GM12878 (cell line): ENCODE data around the gene C1QL2. TPM values are rescaled to one million over a fixed set of nuclear protein-coding genes. Genes with fewer than 3 reads are reported as not detected.

ENCODE experiments used
- ATAC-seq: fragments of 200-7000 bp; cut with Tn5 transposase; 3 replicates; pipeline ENCODE4 v1.9.1; 2020; ENCODE audit warnings: mild to moderate bottlenecking, moderate library complexity
- BruUV-seq: library from RNA; stranded (reverse); fragments of 400-500 nt; replicated peaks from 2 replicates; lab custom pipeline; 2021; lab: Mats Ljungman, UMichigan
- CTCF ChIA-PET: fragments of 300-600 bp; sonication (Branson Sonifier 250); formaldehyde crosslinking; extraction: SDS; loops from one replicate; lab custom pipeline; 2021; ENCODE audit warnings: inconsistent platforms; lab: Yijun Ruan, JAX
- POLR2A ChIA-PET: fragments of 350-600 bp; formaldehyde crosslinking; extraction: SDS; loops from one replicate; lab custom pipeline; 2021; ENCODE audit warnings: inconsistent platforms; lab: Charles Lee
- RAD21 ChIA-PET: fragments of 300-600 bp; sonication (Branson Sonifier 250); formaldehyde crosslinking; loops from one replicate; lab custom pipeline; 2023; ENCODE audit warnings: antibody characterized with exemption; ENCODE audit not compliant: unreplicated experiment; lab: Charles Lee
- SMC1A ChIA-PET: fragments of 300-600 bp; sonication (Branson Sonifier 250); formaldehyde crosslinking; loops from one replicate; lab custom pipeline; 2023; ENCODE audit not compliant: unreplicated experiment, uncharacterized antibody; lab: Charles Lee
- DNase-seq: peaks from one replicate; pipeline ENCODE4 v3.0.0-alpha.2; 2011; ENCODE audit warnings: low read depth, low spot score
- FAIRE-seq: peaks from 3 replicates; lab custom pipeline; 2011; peaks lifted over from hg19 to GRCh38; lab: Jason Lieb, UNC
- H2AFZ ChIP-seq: 2 replicates; pipeline ENCODE4 v1.6.0; 2011; ENCODE audit warnings: low read depth, low read length, control low read depth; ENCODE audit not compliant: control insufficient read depth
- H3K27ac ChIP-seq: 2 replicates; pipeline ENCODE4 v1.5.1; 2011; ENCODE audit warnings: control low read depth; ENCODE audit not compliant: control insufficient read depth, insufficient read depth
- H3K27me3 ChIP-seq, 2 experiments: replicated peaks in 1 of 2; 2 replicates each; pipeline versions ENCODE4 v1.6.0 to v1.6.1; 2011; ENCODE audit warnings: low read length in 1 of 2; ENCODE audit not compliant: control insufficient read depth in 2 of 2, insufficient read depth in 2 of 2
- H3K36me3 ChIP-seq, 2 experiments: 2 replicates each; pipeline ENCODE4 v1.5.1; 2011; ENCODE audit warnings: low read length in 1 of 2; ENCODE audit not compliant: control insufficient read depth in 2 of 2, insufficient read depth in 2 of 2
- H3K4me1 ChIP-seq: 2 replicates; pipeline ENCODE4 v1.6.1; 2011; ENCODE audit warnings: mild to moderate bottlenecking, low read length, moderate library complexity, mixed read lengths; ENCODE audit not compliant: control insufficient read depth, insufficient read depth
- H3K4me2 ChIP-seq: 2 replicates; pipeline ENCODE4 v1.6.0; 2011; ENCODE audit warnings: control low read depth; ENCODE audit not compliant: control insufficient read depth, insufficient read depth
- H3K4me3 ChIP-seq: fragments of 200-600 bp; sonication (generic); 2 replicates; pipeline ENCODE4 v1.5.1; 2016
- H3K79me2 ChIP-seq: 2 replicates; pipeline ENCODE4 v1.6.0; 2011; ENCODE audit warnings: low read length; ENCODE audit not compliant: control insufficient read depth, insufficient read depth
- H3K9ac ChIP-seq: 2 replicates; pipeline ENCODE4 v1.8.0; 2011; ENCODE audit warnings: low read length, control low read depth, mixed read lengths; ENCODE audit not compliant: control insufficient read depth, insufficient read depth
- H3K9me3 ChIP-seq: replicated peaks from 3 replicates; pipeline ENCODE4 v1.5.1; 2011; ENCODE audit warnings: mild to moderate bottlenecking, low read length; ENCODE audit not compliant: control insufficient read depth, insufficient read depth
- H4K20me1 ChIP-seq: 2 replicates; pipeline ENCODE4 v1.6.0; 2011; ENCODE audit not compliant: control insufficient read depth, insufficient read depth
- ATF7 ChIP-seq: fragments of 450-650 bp; IDR thresholded peaks from 2 replicates; pipeline ENCODE4 v1.6.1; 2016; ENCODE audit warnings: low read depth, mild to moderate bottlenecking
- CHD1 ChIP-seq: IDR thresholded peaks from 2 replicates; pipeline ENCODE4 v1.6.1; 2012; ENCODE audit warnings: low read depth, low read length, improper control_type of control experiment
- CHD4 ChIP-seq: fragments of 200-600 bp; sonication (generic); IDR thresholded peaks from 2 replicates; pipeline ENCODE4 v1.6.1; 2016; ENCODE audit warnings: mild to moderate bottlenecking
- CREB1 ChIP-seq: IDR thresholded peaks from 2 replicates; pipeline ENCODE4 v1.6.1; 2012; ENCODE audit warnings: low read depth, mild to moderate bottlenecking, inconsistent platforms
- KDM1A ChIP-seq: fragments of 200-600 bp; sonication (generic); IDR thresholded peaks from 2 replicates; pipeline ENCODE4 v1.6.1; 2016; ENCODE audit warnings: borderline replicate concordance
- MLLT1 ChIP-seq: fragments of 450-650 bp; IDR thresholded peaks from 2 replicates; pipeline ENCODE4 v1.6.1; 2016; ENCODE audit warnings: mild to moderate bottlenecking
- RCOR1 ChIP-seq: conservative IDR thresholded peaks from 2 replicates; pipeline ENCODE4 v1.6.1; 2012; ENCODE audit warnings: low read depth, low read length, improper control_type of control experiment
- RUNX3 ChIP-seq: IDR thresholded peaks from 2 replicates; pipeline ENCODE4 v1.6.1; 2012; ENCODE audit warnings: low read length, inconsistent platforms
- SKIL ChIP-seq: fragments of 450-650 bp; IDR thresholded peaks from 2 replicates; pipeline ENCODE4 v1.6.1; 2017; ENCODE audit warnings: mild to moderate bottlenecking, low read depth, inconsistent platforms; ENCODE audit not compliant: poor library complexity, severe bottlenecking
- SP1 ChIP-seq: IDR thresholded peaks from one replicate; pipeline ENCODE4 v1.6.1; 2011; ENCODE audit warnings: low read depth, low read length
- WRNIP1 ChIP-seq: IDR thresholded peaks from 2 replicates; pipeline ENCODE4 v1.6.1; 2011; ENCODE audit warnings: low read depth, low read length, improper control_type of control experiment, borderline replicate concordance
- WGBS: methylation state at CpG from one replicate; pipeline ENCODE4 v1.1.6; 2016; ENCODE audit warnings: low lambda C conversion rate; ENCODE audit not compliant: insufficient replicate concordance, insufficient coverage; ENCODE audit errors: missing lambda C conversion rate; 5-methylcytosine and 5-hydroxymethylcytosine counted together
- in situ Hi-C: fragments of 300-500 bp; cut with MboI; formaldehyde crosslinking; loops from 9 replicates; pipeline ENCODE4 v1.14.3; 2018; ENCODE audit warnings: mixed read lengths
- intact Hi-C: fragments of 100-400 bp; cut with micrococcal nuclease; formaldehyde crosslinking; loops from one replicate; pipeline ENCODE4 v1.14.2; 2022; ENCODE audit not compliant: unreplicated experiment
- polyA plus RNA-seq, 11 experiments: library from polyadenylated mRNA; depleted of rRNA in 4 of 11; unstranded in 6 of 11; stranded (reverse) in 5 of 11; fragments of >200 nt; fragmentation: Nextera tagmentation in 4 of 11; fragmentation: Illumina TruSeq in 1 of 11; extraction: Ambion mirVana in 4 of 11; extraction: Trizol in 1 of 11; gene quantifications; 1 replicate in 1 of 11; 2 replicates in 10 of 11; pipeline versions ENCODE4 v1.2.1 to v1.2.3, GENCODE V29; 2011 to 2016; ENCODE audit warnings: inconsistent platforms in 2 of 11, missing spikeins in 2 of 11, low read depth in 1 of 11
- total RNA-seq, 4 experiments: library from RNA; depleted of rRNA in 3 of 4; stranded (reverse); fragments of >200 nt in 3 of 4; fragmentation: Illumina TruSeq in 1 of 4; extraction: Trizol in 1 of 4; gene quantifications; 2 replicates each; pipeline versions ENCODE4 v1.2.1 to v1.2.3, GENCODE V29; 2013 to 2021
- TF ChIP-seq, protein P1 (sequence below): IDR thresholded peaks from 2 replicates; pipeline ENCODE4 v1.6.1; 2012; ENCODE audit warnings: improper control_type of control experiment, low read depth, low read length; ENCODE audit not compliant: insufficient replicate concordance
- TF ChIP-seq, protein P2 (sequence below), 3 experiments: IDR thresholded peaks in 2 of 3; conservative IDR thresholded peaks in 1 of 3; 2 replicates each; pipeline ENCODE4 v1.5.1; 2011; ENCODE audit warnings: low read depth in 3 of 3, low read length in 3 of 3, mild to moderate bottlenecking in 3 of 3, control low read depth in 2 of 3, moderate library complexity in 2 of 3, inconsistent platforms in 1 of 3, mixed read lengths in 1 of 3; ENCODE audit not compliant: control insufficient read depth in 2 of 3, insufficient read depth in 1 of 3; ENCODE audit errors: extremely low read depth in 1 of 3

C1QL2 gene
- total and polyA plus RNA-seq, 10 of the 15 experiments (the other 5 are each of a cell fraction or from before 2014, with no cell fraction given), result not detected

GRCh38 chr2:119206201-119206600, 47.6 kb upstream of the C1QL2 start:
- H2AFZ ChIP-seq, result no peak overlapping the region
- ATAC-seq, result no peak
- intact Hi-C loops (no loop called here), in situ Hi-C loops (no loop called here)
- WGBS, result 40% methylated on average over 2 of the region's 2 CpGs
- no peak for FAIRE-seq
- no peak overlapping the region for H3K9ac ChIP-seq
- no peaks in the 10 kb centered on the region for H3K79me2 ChIP-seq
- ChIA-PET CTCF (no interaction called here), POLR2A (no interaction called here), RAD21 (no interaction called here), SMC1A (no interaction called here)
- no peak overlapping the region for H3K27ac ChIP-seq
- TF ChIP-seq SP1 (no peak), KDM1A (no peak), ATF7 (no peak), SKIL (no peak), RUNX3 (no peak), CREB1 (no peak), WRNIP1 (no peak), CHD1 (no peak), MLLT1 (no peak), CHD4 (no peak), RCOR1 (no peak)
- TF ChIP-seq, protein P1, sequence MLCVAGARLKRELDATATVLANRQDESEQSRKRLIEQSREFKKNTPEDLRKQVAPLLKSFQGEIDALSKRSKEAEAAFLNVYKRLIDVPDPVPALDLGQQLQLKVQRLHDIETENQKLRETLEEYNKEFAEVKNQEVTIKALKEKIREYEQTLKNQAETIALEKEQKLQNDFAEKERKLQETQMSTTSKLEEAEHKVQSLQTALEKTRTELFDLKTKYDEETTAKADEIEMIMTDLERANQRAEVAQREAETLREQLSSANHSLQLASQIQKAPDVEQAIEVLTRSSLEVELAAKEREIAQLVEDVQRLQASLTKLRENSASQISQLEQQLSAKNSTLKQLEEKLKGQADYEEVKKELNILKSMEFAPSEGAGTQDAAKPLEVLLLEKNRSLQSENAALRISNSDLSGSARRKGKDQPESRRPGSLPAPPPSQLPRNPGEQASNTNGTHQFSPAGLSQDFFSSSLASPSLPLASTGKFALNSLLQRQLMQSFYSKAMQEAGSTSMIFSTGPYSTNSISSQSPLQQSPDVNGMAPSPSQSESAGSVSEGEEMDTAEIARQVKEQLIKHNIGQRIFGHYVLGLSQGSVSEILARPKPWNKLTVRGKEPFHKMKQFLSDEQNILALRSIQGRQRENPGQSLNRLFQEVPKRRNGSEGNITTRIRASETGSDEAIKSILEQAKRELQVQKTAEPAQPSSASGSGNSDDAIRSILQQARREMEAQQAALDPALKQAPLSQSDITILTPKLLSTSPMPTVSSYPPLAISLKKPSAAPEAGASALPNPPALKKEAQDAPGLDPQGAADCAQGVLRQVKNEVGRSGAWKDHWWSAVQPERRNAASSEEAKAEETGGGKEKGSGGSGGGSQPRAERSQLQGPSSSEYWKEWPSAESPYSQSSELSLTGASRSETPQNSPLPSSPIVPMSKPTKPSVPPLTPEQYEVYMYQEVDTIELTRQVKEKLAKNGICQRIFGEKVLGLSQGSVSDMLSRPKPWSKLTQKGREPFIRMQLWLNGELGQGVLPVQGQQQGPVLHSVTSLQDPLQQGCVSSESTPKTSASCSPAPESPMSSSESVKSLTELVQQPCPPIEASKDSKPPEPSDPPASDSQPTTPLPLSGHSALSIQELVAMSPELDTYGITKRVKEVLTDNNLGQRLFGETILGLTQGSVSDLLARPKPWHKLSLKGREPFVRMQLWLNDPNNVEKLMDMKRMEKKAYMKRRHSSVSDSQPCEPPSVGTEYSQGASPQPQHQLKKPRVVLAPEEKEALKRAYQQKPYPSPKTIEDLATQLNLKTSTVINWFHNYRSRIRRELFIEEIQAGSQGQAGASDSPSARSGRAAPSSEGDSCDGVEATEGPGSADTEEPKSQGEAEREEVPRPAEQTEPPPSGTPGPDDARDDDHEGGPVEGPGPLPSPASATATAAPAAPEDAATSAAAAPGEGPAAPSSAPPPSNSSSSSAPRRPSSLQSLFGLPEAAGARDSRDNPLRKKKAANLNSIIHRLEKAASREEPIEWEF, result no peak
- TF ChIP-seq, protein P2, sequence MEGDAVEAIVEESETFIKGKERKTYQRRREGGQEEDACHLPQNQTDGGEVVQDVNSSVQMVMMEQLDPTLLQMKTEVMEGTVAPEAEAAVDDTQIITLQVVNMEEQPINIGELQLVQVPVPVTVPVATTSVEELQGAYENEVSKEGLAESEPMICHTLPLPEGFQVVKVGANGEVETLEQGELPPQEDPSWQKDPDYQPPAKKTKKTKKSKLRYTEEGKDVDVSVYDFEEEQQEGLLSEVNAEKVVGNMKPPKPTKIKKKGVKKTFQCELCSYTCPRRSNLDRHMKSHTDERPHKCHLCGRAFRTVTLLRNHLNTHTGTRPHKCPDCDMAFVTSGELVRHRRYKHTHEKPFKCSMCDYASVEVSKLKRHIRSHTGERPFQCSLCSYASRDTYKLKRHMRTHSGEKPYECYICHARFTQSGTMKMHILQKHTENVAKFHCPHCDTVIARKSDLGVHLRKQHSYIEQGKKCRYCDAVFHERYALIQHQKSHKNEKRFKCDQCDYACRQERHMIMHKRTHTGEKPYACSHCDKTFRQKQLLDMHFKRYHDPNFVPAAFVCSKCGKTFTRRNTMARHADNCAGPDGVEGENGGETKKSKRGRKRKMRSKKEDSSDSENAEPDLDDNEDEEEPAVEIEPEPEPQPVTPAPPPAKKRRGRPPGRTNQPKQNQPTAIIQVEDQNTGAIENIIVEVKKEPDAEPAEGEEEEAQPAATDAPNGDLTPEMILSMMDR (IDR thresholded peaks at IDR 0.05 in 2 of 3, conservative IDR thresholded peaks at IDR 0.05 in 1 of 3; ENCODE audit: control insufficient read depth in 2 of 3, extremely low read depth in 1 of 3, insufficient read depth in 1 of 3, low read depth in 3 of 3, low read length in 3 of 3), result no peak
- no peaks in the 10 kb centered on the region for H3K36me3 ChIP-seq
- peaks cover 3% of the 10 kb centered on the region; the same call in 1 of the 2 replicates for H3K4me1 ChIP-seq
- no peak for DNase-seq
- no peak overlapping the region for H3K4me3 ChIP-seq
- no TSS peak for BruUV-seq
- no peaks in the 10 kb centered on the region for H3K9me3 ChIP-seq
- no peaks in the 10 kb centered on the region for H4K20me1 ChIP-seq
- no peak overlapping the region for H3K4me2 ChIP-seq
- peaks cover 0 to 4% of the 10 kb centered on the region in 2 experiments; a peak in 2 of 4 replicates for H3K27me3 ChIP-seq
